LNCAP (cell line): Measurements from ENCODE around the gene C13orf46.

Experiments
- TF ChIP-seq, protein P1 (sequence below): fragments of 450-650 bp; IDR thresholded peaks from 2 replicates; pipeline ENCODE4 v1.5.1; 2017; ENCODE audit warnings: mild to moderate bottlenecking

Gene C13orf46

DNA sequence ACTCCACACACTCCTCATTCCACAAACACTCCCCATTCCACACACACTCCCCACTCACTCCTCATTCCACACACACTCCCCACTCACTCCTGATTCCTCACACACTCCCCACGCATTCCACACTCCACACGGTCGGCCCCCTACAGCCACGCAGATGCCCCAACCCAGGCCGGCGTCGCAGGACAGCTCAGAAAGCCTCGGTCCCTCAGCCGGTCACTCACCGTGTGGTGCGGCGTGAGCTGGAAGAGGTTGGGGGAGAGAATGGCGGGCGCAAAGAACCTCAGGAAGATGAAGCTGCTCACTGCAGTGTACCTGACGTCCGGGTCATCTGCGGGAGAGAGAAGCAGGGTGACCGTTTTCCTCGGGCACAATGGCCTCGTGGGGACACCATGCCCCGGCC lies 39.0 kb upstream of the C13orf46 start:
- TF ChIP-seq, protein P1, sequence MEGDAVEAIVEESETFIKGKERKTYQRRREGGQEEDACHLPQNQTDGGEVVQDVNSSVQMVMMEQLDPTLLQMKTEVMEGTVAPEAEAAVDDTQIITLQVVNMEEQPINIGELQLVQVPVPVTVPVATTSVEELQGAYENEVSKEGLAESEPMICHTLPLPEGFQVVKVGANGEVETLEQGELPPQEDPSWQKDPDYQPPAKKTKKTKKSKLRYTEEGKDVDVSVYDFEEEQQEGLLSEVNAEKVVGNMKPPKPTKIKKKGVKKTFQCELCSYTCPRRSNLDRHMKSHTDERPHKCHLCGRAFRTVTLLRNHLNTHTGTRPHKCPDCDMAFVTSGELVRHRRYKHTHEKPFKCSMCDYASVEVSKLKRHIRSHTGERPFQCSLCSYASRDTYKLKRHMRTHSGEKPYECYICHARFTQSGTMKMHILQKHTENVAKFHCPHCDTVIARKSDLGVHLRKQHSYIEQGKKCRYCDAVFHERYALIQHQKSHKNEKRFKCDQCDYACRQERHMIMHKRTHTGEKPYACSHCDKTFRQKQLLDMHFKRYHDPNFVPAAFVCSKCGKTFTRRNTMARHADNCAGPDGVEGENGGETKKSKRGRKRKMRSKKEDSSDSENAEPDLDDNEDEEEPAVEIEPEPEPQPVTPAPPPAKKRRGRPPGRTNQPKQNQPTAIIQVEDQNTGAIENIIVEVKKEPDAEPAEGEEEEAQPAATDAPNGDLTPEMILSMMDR, result no peak

DNA sequence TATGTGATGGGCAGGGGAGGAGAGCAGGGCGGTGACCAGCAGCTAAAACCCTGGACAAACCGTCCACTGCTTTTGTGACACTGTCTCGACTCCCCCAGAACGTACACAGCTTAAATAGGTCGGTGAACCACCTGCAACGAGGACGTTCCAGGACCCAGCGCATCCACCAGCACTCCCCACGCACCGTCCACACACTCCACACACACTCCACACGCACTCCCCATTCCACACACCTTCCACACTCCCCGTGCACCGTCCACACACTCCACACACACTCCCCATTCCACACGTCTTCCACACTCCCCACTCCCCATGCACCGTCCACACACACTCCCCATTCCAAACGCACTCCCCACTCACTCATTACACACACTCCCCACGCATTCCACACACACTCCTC lies 38.3 kb upstream of the C13orf46 start:
- TF ChIP-seq, protein P1, result no peak

DNA sequence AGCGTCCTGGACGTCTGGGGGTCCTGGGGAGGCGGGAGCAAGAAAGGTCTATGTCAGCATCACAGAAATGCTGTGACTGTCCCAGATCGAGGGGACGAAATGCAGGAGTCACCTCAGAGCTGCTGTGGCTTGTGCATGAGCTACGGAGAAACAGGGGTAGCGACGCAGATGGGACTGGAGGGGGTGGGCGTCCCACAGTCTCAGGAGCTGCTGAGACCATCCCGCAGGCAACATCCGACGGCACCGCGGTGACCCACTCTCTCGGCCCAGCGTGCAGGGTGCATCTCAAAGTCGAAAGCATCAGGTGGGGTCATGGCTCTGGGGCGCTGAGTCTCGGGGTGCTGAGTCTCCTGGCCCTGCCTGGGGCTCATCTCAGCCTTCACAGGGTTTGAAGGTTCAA lies 37.4 kb upstream of the C13orf46 start:
- TF ChIP-seq, protein P1, result no peak

DNA sequence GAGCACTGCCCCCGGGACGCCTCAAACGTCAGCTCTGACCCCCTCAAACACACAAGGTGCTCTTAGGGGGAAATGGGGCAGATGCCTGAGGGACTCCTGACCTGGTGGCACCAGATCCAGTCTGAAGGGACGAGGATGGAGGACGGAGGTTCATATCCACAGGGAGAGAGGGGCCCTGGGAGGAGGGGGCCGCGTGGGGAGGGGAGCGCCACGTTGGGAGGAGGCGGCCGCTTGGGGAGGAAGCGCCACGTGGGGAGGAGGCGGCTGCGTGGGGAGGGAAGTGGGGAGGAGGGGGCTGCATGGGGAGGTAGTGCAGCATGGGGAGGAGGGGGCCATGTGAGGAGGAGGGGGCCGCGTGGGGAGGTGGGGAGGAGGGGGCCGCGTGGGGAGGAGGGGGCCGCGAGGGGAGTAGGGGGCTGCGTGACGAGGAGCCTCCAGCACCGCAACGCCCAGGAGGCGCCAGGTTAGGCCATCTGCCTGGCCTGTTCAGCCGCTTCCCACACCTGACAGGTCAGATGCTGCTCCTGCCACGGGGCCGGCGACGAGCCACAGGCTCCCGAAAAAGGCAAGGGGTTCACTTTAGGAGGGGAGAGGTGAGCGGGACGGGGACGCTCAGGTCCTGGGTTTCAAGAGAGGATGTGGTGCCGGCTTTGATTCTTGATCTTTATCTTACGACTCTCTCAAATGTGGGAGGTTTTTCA lies 36.7 kb upstream of the C13orf46 start:
- TF ChIP-seq, protein P1, result no peak

DNA sequence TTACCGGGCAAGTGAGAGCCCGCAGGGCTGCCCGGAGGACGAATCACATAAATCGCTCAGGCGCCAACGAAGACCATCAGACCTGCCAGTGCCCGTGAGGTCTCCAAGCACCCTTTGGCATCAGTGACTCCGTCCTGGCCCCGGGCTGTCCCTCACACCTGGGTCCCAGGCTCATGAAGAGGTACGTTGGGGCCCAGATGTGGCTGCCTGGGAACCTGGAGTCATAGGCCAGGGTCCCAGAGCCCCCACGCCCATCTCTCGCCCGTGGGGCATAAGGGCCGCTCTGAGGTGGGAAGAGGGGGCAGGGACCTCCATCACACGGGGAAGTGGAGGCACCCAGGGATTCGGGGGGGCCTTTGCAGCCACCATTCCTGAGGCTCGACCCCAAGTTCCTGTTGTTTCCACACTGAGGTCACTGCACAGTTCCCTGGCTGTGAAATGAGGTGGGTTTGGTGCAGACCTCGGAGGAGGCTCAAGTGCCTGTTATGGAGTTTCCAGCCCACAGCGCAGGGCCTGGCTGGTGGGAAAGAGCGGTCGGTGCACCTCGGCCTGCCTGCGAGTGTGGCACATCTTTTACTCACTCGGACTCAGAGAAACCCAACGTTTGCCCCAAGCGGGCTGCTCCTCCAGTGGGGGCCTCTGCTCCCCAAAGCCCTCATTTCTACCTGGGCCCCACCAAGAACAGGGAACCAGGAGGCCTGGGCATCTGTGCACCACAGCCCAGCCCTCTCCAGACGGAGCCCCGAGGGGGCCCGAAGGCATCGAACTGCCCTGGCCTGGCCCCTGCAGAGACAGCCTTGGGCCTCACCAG lies 35.9 kb upstream of the C13orf46 start:
- TF ChIP-seq, protein P1, result no peak

DNA sequence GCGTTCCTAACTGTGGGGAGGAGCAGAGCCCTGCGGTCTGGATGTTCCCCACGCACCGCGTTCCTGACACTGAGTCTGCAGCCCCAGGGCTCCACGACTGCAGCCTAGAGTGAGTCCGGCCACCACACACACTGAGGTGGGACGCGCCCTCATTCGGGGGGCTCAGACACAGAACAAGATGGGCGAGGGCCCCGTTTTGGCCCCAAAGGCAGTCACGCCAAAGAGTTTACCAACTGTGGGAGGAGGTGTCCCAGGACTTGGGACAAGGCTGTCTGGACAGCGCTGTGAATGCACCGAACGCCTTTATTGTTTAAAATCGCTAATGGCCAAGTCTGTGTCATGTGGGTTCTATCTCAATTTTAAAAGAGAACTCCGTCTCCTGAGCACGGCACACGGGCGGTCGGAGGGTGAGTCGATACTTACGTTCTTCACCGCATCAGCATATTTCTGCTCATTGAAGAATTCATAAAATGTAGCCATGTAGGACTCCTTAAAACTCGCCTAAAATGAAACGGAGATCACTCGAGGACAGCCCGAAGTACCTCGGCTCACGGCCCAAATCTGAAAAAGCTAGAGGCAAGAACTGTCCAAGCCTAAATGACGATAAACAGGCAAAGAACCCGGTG lies 35.2 kb upstream of the C13orf46 start:
- TF ChIP-seq, protein P1, result no peak

DNA sequence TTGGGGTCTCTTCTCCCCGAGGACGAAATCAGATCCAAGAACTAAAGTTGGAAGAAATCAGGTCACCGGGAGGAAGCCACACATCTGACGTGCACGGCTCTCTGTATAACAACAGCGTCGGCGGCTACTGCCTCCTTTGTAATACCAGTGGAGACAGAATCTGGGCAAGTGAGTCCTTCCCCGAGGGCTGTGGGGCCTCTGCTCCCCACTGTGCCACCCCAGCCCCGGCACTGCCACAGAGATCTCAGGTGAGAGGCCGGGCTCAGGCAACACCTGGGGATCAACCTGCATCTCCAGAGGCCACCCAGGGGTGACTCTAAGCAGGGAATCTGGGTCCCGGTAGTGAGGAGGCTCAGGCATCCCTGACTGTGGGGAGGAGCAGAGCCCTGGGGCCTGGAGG lies 33.7 kb upstream of the C13orf46 start:
- TF ChIP-seq, protein P1, result no peak
